ENCODE data around the gene PRXL2B.

PRXL2B gene

DNA sequence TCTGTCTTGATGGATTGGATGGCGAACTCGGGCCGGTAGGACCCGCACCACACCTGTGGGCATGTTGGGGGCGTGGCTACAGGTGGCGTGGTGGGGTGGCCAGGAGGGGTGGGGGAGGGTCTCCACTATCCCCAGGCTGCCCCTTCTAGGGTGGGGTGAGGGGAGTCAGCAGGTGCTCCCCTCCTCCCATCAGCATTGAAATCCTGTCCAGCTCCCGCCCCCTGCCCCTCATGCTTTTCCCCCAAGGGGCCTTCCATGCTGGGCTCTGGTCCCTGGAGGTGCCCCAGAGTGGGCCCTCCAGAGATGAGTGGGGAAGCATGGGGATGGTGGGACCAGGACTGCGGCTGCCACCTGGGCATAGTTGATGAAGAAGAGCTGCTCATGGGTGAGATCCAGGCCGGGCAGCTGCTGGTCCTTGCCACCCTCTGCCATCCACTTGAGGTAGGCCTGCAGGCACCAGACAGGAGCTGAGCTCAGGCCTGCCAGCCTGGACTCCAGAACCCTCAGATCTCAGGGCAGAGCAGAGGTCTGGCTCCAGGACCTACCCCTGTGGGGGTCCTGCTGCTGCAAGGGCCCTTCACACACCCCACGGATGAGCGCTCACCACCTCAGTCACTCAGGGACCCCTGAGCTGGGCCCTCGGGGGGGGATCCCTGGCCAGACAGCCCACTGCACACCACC lies 5.1 kb downstream of the PRXL2B start:
- Histone ChIP-seq H3K9me3 (no peaks in the 10 kb centered on the region), H3K4me3 (no peak overlapping the region), H3K27ac (no peak overlapping the region), H3K4me2 (peak overlapping the region; percentile 22; the same call in 1 of the 2 replicates), H3K36me3 (peaks cover 9% of the 10 kb centered on the region), H4K20me1 (peaks cover 24% of the 10 kb centered on the region), H3K4me1 (peaks cover 65% of the 10 kb centered on the region), H3K27me3 (peaks cover 15% of the 10 kb centered on the region; the same call in 1 of the 2 replicates), H3K9ac (no peak overlapping the region)
- TF ChIP-seq Cebpa-rat (IDR thresholded peaks at IDR 0.05) = no peak

- no peak for TF ChIP-seq Cebpa-rat (IDR thresholded peaks at IDR 0.05)
- H3K4me2 ChIP-seq = peak overlapping the region; percentile 72
- peaks cover 68% of the 10 kb centered on the region for H3K4me1 ChIP-seq
- H3K27ac ChIP-seq = peak overlapping the region; percentile 8; the same call in 1 of the 2 replicates
- peaks cover 34% of the 10 kb centered on the region for H4K20me1 ChIP-seq
- no peak overlapping the region for H3K4me3 ChIP-seq
- no peaks in the 10 kb centered on the region for H3K9me3 ChIP-seq
- H3K9ac ChIP-seq = peak overlapping the region; percentile 53; the same call in 1 of the 2 replicates
- peaks cover 23% of the 10 kb centered on the region for H3K27me3 ChIP-seq
- peaks cover 9% of the 10 kb centered on the region for H3K36me3 ChIP-seq
Observed at GRCh38 chr1:2592672-2593071, 6.1 kb downstream of the PRXL2B start.

DNA sequence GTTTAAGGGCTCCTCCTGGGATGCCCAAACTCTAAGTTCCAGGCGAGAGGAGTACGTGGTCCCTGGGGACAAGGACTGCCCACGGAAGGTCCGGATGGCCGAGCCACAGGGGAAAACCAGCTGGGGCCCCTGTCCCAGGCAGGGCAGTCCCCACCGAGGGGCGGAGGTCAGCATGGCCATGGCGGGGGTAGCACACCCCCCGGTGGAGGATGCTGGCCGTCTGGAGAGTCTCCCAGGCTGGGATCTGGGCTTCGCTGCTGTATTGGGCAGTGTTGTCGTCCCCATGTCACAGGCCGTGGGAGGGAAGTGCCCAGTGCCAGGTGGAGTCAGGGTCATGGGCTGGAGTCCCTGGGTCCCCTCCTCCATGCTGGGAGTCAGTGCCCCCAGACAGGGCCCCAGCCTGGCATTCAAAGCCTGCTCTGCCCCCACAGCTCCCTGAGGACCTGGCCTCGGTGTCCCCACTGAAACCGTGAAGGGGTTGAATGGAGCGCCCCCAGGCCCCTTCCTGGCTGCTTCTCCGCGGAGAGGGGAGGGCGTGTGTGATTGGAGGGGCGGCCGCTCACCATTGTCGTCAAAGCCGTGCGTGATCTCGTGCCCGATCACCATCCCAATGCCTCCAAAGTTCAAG lies 6.8 kb downstream of the PRXL2B start:
- Histone ChIP-seq H3K4me1 (peaks cover 68% of the 10 kb centered on the region), H3K9me3 (no peaks in the 10 kb centered on the region), H3K4me3 (no peak overlapping the region), H3K27ac (peak overlapping the region; percentile 8; the same call in 1 of the 2 replicates), H3K9ac (no peak overlapping the region), H3K4me2 (peak overlapping the region; percentile 72), H3K36me3 (peaks cover 9% of the 10 kb centered on the region), H4K20me1 (peaks cover 39% of the 10 kb centered on the region), H3K27me3 (peaks cover 28% of the 10 kb centered on the region)
- TF ChIP-seq Cebpa-rat (IDR thresholded peaks at IDR 0.05) = no peak

DNA sequence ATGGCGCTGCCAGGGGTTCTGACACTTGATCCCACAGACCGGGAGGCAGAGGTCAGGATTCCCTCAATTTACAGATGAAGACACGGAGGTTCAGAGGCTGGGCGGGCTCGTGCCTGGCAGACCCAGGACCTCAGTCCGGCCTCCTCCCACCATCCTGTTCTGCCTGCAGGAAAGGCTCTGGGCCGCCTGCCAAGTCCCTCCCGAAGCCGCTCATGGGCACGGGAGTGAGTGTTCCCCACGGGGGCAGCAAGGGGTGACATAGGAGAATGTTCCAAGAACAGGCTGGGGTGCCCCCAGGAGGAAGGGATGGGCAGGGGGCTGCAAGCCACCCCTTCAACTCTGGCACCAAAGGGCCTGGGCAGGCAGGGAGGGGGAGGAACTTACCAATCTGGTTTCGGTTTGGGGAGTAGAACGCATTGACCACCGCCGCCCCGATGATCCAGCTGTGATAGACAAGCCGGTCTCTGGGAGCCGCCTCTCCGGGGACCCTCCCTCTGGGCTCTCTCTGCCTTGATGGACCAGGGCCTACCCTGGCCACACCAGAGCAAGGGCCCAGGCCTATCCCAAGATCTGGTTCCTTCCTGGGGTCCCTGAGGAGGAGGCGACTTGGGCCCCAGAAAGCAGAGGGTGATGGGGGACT lies 7.5 kb downstream of the PRXL2B start:
- H3K27me3 ChIP-seq = peaks cover 32% of the 10 kb centered on the region
- H3K9me3 ChIP-seq = peaks cover 5% of the 10 kb centered on the region
- TF ChIP-seq Cebpa-rat (IDR thresholded peaks at IDR 0.05) = no peak
- H3K4me3 ChIP-seq = no peak overlapping the region
- H3K9ac ChIP-seq = no peak overlapping the region
- H3K27ac ChIP-seq = no peak overlapping the region; the same call in 1 of the 2 replicates
- H4K20me1 ChIP-seq = peaks cover 31% of the 10 kb centered on the region
- peaks cover 64% of the 10 kb centered on the region for H3K4me1 ChIP-seq
- H3K36me3 ChIP-seq = peaks cover 6% of the 10 kb centered on the region
- H3K4me2 ChIP-seq = peak overlapping the region; percentile 72

- TF ChIP-seq Cebpa-rat (IDR thresholded peaks at IDR 0.05) = no peak
- Histone ChIP-seq H3K9me3 (peaks cover 5% of the 10 kb centered on the region), H3K4me3 (no peak overlapping the region), H3K4me2 (peak overlapping the region; percentile 72; the same call in 1 of the 2 replicates), H3K9ac (no peak overlapping the region), H4K20me1 (peaks cover 26% of the 10 kb centered on the region), H3K27ac (no peak overlapping the region), H3K4me1 (peaks cover 60% of the 10 kb centered on the region), H3K27me3 (peaks cover 32% of the 10 kb centered on the region), H3K36me3 (peaks cover under 1% of the 10 kb centered on the region; the same call in 1 of the 2 replicates)
Observed at GRCh38 chr1:2594641-2595131, 8.1 kb downstream of the PRXL2B start.

DNA sequence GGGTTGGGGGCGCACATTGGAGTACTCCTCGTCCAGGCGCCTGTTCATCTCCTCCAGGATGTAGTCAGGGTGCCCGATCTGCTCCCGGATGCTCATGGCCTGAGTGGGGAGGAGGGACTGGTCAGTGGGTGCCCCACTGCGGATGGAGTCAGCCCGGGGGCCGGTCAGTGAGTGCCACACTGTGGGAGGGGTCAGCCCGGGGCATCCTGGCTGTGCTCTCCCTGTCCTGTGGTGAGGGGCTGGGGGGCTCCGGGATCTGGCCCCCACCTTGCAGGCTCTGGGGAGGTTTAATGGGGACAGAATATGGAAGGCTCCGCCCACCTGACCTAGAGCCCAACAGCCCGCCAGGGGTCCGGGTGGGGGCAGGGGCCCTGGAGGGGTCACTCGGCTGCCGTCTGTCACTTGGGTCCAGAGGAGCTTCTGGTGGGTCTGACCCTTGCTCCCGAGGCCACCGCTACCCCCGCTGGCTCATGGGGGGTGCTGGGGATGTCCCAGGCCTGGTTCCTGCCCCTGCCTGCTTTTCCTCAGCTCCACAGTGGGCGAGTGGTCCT lies 8.8 kb downstream of the PRXL2B start:
- Histone ChIP-seq H3K9ac (no peak overlapping the region), H3K27ac (no peak overlapping the region), H3K4me3 (no peak overlapping the region), H3K9me3 (peaks cover 5% of the 10 kb centered on the region), H4K20me1 (peaks cover 20% of the 10 kb centered on the region), H3K36me3 (no peaks in the 10 kb centered on the region), H3K4me1 (peaks cover 60% of the 10 kb centered on the region), H3K4me2 (no peak overlapping the region), H3K27me3 (peaks cover 38% of the 10 kb centered on the region)
- TF ChIP-seq Cebpa-rat (IDR thresholded peaks at IDR 0.05) = no peak

GRCh38 chr1:2595812-2596529 lies 9.4 kb downstream of the PRXL2B start:
- no peak overlapping the region for H3K9ac ChIP-seq
- H3K27me3 ChIP-seq = peaks cover 41% of the 10 kb centered on the region
- peaks cover 60% of the 10 kb centered on the region for H3K4me1 ChIP-seq
- no peak for TF ChIP-seq Cebpa-rat (IDR thresholded peaks at IDR 0.05)
- peaks cover 5% of the 10 kb centered on the region for H3K9me3 ChIP-seq
- H3K27ac ChIP-seq = no peak overlapping the region
- H3K4me2 ChIP-seq = peak overlapping the region; percentile 84
- no peak overlapping the region for H3K4me3 ChIP-seq
- no peaks in the 10 kb centered on the region for H3K36me3 ChIP-seq
- peaks cover 20% of the 10 kb centered on the region for H4K20me1 ChIP-seq

DNA sequence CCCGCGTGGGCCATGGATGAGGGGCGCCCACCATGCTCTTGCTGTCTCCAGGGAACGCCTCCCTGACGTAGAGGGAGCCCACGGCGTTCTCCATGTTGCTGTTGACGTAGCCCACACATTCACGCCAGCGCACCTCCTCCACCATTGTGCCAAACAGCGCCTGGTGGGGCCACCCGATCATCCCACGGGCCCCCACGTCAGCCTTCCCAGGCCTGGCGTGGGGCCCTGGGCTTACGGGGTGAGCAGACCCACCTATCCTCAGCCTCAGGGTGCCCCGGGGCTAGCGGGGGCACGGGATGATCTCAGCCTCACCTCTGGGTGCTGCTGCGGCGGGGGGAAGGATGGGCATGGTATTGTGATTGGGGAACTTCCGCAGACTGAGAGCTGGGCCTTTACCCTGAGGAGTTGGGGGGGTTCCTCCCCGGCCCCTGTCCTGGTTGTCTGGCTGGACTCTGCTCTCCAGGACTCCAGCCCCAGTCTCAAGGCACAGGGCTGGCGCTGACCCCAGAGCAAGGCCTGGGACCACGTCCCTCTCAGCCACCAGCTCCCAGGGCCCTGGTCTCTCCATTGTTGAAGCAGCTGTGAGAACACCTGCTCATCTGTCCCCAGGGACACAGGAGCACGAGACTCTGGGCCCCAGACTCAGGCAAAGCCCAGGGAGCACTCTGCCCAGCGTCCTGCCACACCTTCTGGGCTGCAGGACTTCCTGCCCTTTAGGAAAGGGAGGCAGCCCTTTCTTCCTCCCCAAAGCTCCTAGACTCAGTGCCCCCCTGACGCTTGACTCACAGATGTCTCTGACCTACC lies 10.2 kb downstream of the PRXL2B start:
- Histone ChIP-seq H3K4me3 (peak overlapping the region; percentile 16; the same call in 1 of the 2 replicates), H4K20me1 (peaks cover 20% of the 10 kb centered on the region), H3K27me3 (peaks cover 45% of the 10 kb centered on the region), H3K4me2 (peak overlapping the region; percentile 84), H3K9me3 (peaks cover 5% of the 10 kb centered on the region), H3K4me1 (peaks cover 60% of the 10 kb centered on the region), H3K9ac (no peak overlapping the region), H3K27ac (no peak overlapping the region), H3K36me3 (no peaks in the 10 kb centered on the region)
- no peak for TF ChIP-seq Cebpa-rat (IDR thresholded peaks at IDR 0.05)
